GM12864 (cell line): ENCODE results near the gene LARP6.

Experiments used
- DNase-seq: peaks from one replicate; pipeline ENCODE4 v3.0.0-alpha.2; 2011; ENCODE audit warnings: low read depth
- H3K4me3 ChIP-seq: 2 replicates; pipeline ENCODE4 v1.5.1; 2011; ENCODE audit warnings: mild to moderate bottlenecking, low read depth, low read length, control low read depth
- TF ChIP-seq, protein P1 (sequence below): IDR thresholded peaks from 2 replicates; pipeline ENCODE4 v1.5.1; 2011; ENCODE audit warnings: low read depth, mild to moderate bottlenecking, moderate library complexity, low read length, control low read depth, inconsistent platforms; ENCODE audit errors: missing control alignments

Gene LARP6

DNA sequence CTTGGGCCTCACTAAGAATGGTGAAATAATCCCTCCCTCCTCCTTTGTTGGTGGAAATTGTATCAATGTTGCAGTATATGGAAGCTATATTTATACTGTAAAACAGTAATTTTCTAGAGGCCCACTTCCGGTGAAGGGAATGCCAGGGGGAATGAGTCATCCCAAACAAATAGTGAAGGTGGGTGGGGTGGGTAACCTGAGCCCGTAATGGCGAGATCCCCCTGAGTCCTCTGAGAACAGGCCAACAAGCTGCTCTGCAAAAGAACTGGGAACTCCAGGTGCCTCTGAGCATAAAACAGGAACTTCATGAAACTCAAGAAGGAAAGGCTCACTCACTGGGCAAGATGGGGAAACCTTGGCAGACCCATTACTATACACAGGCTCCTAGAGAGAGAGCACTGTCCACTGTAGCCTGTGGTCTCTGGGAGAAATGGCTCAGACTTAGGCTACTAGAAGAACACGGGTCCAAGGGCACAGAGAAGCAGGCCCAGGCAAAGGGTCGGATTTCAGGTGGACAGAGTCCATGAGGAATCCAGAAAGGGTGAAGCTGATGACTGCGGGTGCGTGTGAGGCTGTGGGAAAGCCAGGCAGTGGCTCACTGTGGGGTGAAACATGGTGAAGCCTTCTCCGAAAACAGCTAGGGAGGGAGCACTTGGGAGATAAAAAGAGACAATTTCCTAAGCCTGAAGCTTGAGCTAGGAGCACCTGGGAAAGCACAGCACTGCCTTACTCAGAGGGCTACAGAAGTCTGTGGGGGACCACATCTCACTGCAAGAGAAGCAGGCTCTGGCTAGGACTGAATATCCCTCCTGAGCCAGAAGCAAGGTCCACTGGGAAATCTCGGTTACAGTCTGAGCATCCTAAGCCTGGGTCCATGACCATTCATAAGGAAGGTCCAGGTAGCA lies 19.8 kb downstream of the LARP6 start:
- DNase-seq: no peak
- no peak overlapping the region for H3K4me3 ChIP-seq
- TF ChIP-seq, protein P1, sequence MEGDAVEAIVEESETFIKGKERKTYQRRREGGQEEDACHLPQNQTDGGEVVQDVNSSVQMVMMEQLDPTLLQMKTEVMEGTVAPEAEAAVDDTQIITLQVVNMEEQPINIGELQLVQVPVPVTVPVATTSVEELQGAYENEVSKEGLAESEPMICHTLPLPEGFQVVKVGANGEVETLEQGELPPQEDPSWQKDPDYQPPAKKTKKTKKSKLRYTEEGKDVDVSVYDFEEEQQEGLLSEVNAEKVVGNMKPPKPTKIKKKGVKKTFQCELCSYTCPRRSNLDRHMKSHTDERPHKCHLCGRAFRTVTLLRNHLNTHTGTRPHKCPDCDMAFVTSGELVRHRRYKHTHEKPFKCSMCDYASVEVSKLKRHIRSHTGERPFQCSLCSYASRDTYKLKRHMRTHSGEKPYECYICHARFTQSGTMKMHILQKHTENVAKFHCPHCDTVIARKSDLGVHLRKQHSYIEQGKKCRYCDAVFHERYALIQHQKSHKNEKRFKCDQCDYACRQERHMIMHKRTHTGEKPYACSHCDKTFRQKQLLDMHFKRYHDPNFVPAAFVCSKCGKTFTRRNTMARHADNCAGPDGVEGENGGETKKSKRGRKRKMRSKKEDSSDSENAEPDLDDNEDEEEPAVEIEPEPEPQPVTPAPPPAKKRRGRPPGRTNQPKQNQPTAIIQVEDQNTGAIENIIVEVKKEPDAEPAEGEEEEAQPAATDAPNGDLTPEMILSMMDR: no peak

DNA sequence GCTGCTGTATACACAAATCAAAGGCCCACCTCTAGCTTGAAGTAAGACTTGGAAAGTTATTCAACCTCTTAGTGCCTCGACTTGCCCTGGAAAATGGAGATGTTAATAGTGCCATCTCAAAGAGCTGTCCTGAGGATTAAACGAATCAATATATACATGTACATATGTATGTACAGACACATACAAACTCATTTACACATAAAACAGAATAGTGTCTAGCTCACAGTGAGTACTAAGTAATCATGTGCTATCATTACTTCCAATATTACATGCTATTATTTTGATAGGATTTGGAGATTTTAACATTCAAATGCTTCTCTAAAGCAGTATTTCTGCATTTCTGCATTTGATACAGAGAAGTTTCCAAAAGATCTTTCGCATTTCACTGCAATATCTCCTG lies 20.5 kb downstream of the LARP6 start:
- no peak for DNase-seq
- H3K4me3 ChIP-seq: no peak overlapping the region
- TF ChIP-seq, protein P1: no peak

DNA sequence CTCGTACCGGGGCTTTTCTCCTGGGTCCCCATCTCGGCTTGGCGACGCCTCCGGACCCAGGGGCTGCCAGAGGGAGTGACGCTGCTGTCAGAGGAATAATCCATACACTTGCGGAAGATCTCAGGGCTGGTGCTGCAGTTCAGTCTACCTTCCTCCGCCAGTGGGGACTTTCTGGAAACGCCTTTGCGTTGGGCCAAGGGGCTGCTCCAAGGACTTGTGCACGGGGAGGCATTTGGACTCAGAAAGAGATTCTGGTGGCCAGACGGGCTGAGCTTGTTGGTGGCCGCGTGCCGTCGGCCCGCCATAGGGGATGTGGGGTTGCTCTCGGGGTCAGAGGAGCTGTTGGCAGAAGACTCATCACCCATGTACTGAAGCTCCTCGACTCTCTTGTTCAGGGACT lies 21.8 kb downstream of the LARP6 start:
- DNase-seq: no peak
- no peak overlapping the region for H3K4me3 ChIP-seq
- TF ChIP-seq, protein P1: no peak

- no peak overlapping the region for H3K4me3 ChIP-seq
- TF ChIP-seq, protein P1: no peak
- no peak for DNase-seq
Measured at GRCh38 chr15:70831094-70831911, 22.7 kb downstream of the LARP6 start.

GRCh38 chr15:70830615-70831014 lies 23.3 kb downstream of the LARP6 start:
- no peak for DNase-seq
- TF ChIP-seq, protein P1: no peak
- H3K4me3 ChIP-seq: no peak overlapping the region

- no peak for DNase-seq
- no peak overlapping the region for H3K4me3 ChIP-seq
- TF ChIP-seq, protein P1: no peak
Measured at GRCh38 chr15:70829371-70830166, 24.4 kb downstream of the LARP6 start.
